Stimulated activated CD8-positive, alpha-beta memory T cell treated with anti-CD3 and anti-CD28 coated beads, Interleukin-2, amount 100 ng/mL, for 48 hours (primary cell): Measurements from ENCODE around the gene HOXA3.
A peak's percentile ranks its signal among the peaks of the same experiment; 100 is the strongest.

ENCODE experiments used
- DNase-seq, 2 donors: peaks; one replicate each; pipeline ENCODE4 v3.0.0-alpha.2; 2020; ENCODE audit warnings: low read depth in 2 of 2

Gene HOXA3

DNA sequence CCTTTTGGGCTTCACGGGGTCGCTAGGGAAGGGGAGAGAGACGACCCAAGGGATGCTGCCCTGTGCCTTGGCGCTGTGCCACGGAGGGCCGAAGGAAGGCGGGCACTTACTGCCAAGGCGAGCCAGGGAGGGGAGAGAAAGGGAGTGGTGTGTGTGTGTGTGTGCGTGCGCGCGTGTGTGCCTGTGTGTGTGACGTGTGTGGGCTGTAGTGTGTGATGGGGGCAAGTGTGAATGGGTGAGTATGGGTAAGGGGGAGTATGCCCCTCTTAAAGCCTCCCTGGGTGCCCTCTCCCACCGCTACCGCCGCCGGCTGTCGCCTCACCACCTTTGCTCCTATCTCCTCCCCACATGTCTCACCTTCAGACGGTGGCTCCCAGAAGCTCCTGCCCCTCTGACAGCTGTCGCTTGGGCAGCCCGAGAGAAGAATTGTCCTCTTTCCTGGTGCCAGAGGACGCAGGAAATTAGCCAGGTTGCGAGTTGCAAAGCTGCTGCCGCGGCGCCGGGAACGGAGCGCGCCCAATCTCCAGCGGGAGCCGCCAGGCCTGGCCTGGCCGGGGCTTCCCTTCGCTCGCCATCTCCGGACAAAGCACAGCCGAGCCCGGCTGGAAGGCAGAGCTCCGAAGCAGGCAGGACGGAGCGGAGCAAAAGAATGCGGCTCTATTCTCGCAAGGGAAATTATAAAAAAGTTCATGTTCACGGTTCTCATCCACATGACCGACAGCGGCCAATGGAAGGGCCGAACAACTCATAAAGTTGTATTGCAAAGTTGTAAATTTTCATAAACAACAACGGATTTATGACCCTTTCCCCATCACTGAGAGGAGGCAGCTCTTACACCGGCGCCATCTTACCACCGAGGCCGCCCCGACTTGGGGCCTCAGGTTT lies at the start of gene HOXA3:
TSS of gene HOXA3 (minus strand) at position 653 of the 885 bp plus-strand sequence. CDS start 41,943 bp downstream, outside the sequence.
- no peak for DNase-seq

DNA sequence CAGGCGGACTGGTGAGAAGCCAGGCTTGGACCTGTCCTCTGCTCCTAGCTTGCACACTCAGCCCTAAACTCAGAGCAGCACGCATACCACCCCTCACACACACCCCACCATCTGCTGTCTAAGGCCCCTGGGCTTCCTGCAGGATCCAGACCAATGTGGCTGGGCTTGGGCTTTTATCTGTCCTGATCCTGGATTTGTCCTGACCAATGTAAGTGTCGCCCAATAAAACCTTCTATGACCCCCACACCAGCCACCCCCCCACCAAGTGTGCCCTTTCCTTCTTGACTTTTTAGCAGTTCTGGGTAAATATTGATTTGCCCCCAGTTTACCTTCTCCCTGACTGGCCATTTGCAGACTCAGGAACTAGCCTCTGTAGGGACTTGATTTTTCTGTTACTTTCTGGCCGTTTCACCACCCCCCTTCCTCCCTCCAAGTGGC lies 49.2 kb upstream of the HOXA3 start:
- DNase-seq = no peak

DNA sequence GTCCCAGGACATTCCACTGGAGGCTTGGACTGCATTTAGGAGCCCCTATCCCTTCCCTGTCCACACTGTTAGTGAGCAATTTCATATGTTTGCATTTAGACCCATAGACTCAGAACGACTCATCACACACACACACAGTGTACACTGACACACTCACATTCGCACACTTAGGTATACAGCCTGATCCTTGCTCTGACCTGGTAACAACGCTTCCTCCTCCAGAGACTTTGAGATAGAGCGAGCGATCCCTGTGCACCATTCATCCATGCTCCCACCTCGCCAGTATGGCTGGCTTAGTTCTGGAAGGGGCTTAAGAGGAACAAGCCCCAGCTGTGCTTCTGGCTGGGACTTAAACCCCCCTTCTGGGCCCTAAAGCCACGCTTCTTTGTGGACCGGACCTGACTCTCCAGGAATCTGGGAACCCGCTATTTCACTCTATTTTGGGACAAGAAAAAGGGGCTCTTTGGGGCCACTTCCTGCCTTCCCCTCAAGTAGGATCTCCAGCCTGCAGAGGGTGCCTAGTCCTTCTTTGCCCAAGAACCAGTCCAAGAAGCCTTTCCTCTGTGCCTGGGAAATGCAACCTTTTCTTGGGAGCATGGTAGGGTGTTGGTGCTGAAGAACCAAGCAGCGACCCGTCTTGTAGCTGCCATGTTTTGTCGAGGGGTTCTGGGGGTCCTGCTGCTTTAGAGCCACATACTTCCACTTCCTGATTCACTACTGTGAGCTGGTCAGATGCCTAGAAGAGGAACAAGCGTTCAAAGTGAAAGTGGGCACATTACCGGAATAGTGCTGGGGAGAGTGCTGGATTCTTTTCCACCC lies 48.6 kb upstream of the HOXA3 start:
- DNase-seq = no peak

DNA sequence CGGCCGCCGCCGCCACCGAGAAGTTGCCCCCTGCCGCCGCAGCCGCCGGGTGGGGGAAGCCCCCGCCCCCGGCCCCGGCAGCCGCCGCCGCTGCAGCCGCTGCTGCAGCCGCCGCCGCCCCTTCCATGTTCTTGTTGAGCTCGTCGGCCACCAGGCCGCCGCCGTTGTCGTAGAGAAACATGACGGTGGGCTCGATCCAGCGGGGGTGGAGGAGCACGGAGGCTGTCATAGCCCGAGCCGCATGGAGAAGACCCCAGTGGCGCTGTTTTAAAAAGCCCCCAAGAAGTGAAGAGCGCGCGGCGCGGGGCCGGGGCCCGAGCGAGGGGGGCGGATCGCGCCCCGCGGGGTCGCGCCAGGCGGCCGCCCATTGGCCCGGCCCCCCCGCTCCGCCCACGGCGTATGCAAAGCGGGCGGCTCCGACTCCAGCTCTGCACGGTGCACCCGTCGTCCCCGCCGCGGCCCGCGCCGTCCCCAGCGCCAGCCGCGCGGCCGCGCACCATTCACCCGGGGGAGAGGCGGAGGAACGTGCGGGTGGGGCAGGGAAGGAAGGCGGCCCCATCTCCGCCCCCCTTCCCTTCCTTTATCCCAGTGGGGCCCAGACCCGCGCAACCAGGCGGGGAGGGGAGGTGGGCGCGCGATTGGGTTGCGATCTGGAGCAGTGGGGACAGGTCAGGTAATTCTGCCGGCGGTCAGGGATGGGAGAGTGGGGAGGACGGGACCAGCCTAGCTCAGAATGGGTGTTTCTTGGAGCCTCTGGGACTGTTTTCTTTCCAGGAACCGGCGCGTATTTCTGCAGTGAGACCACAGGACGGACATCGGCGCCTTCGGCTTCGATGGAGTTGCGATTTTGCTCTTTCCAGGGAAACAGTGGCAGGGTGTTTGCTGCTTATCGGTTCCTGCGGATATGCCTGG lies 47.7 kb upstream of the HOXA3 start, which contains the start of gene HOXA13:
TSS of gene HOXA13 (minus strand) at position 243 of the 912 bp plus-strand sequence. CDS start at position 229, 14 bp downstream.
- DNase-seq = no peak

DNA sequence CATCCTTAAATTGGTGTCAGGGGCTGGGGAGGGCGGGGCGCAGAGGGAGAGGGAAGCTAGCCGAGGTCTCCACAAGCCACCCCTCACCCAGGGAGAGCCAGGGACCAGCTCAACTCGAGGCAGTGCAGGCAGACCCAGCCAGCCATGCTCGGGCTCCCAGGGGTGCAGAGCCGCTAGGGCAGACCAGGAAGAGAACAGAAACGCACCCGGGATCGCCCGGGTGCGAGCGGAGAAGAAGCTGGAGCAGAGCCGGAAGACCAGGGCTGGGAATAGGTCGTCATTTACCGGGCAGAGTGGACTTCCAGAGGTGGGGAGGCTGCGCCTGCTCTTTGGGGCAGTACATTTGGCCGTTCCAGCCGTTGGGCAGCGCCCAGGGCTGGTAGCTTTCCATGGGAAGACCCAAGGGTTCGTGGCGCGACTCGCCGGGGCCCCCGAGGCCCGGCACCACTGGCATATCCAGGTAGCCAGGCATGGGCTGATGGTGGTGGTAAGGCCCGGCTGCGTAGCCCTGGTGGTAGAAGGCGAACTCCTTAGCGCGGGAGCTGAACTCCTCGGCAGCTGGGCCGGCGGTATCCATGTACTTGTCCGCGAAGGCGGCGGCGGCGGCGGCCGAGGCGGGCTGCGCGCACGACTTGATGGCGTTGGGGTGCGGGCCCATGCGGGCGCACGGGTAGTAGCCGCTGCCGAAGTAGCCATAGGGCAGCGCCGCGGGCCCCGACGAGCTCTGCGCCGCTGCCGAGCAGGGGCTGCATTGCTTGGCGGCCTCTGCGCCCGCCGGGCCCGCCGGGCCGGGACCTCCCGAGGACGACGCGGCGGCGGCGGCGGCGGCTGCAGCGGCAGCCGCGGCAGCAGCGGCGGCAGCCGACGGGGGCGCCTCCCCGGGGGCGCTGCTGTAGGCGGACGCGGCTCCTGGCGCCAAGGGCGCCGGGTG lies 46.8 kb upstream of the HOXA3 start:
- no peak for DNase-seq

DNA sequence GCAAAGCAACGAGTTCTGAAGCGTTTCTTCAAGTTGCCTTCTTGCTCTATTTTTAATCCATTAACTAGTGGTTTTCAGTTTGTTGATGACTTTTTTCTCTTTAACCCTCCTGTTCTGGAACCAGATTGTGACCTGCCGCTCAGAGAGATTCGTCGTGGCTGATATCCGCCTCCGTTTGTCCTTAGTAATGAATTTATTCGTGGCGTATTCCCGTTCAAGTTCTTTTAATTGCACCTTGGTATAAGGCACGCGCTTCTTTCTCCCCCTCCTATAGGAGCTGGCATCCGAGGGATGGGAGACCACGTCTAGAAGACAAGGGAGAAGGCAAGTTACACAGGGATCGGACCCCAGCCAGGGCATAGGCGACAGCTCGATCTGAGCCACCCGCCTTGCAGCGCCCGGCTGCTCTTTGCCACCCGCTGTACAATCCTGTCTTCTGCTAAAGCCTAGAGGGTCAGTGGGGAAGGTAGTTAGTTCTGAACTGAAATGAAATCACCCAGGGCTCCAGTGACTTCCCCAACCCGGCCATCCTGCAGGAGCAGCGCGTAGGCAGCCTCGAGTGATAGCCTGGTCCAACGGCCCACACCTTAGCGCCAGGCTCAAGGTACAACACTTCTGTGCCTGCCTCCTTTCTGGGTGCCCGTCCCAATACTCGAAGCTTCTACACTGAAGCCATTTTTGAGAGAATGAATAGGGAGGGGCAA lies 45.9 kb upstream of the HOXA3 start:
- DNase-seq = no peak

DNA sequence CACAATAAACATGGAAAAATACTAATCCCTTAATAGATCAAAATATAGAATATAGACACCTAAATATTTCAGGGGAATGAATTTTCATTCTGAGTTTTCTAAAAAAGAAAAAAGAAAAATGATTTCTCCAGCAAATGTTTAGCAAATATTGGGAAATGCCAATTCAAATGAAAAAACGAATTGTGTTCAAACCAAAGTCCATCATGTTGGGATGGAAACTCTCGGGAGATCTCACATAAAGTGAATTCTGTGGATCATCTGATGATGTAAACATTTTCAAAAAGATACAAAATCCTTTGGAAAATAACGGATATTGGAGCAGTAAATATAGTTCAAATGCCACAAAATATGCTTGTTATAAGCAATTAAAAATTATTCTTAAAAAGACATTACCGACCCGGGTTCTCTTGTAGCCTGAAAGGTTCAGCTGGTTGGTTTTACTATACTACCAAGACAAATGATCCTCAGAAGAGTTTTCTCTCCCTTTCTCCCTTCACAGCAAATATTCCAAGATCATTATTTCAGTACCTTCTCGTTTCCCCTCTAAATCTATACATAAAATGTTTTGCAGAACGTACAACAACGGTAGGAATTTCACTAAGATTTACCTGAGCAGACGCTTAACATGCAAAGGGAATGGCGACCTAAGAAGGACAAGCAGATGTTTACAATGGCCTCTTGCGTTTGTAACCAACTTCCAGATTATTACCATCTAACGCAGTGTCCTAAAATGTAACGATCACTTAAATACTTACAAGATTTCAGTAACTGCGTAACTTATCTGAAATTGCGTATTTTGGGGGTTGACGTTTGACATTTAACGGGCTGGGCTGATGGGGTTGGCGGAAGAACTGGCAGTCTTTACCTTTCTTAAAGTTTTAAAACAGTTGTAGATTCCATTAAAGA lies 45.0 kb upstream of the HOXA3 start:
- no peak for DNase-seq

DNA sequence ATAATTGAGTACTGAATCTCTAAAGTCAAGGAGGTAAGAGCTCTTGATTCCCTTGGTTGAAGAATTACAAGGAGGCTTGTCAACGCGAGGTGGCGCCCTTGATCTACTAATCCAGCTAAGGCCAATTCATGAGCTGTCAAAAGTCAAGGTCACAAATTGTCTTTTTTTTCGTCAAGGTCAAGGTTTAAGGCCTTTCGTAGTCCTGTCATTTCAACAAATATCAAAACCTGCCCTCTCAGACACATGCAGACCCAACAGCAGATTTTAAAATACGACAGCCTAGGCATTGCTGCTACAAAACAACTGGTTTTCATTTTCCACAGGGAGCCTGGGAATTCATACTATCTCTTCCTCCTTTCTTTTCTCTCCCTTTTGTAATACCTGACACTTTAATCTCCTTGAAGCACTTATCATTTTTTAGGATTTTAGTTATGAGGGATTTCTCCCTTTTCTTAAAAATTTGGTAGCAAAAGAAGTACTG lies 43.9 kb upstream of the HOXA3 start:
- DNase-seq = peak; percentile 68 to 78

DNA sequence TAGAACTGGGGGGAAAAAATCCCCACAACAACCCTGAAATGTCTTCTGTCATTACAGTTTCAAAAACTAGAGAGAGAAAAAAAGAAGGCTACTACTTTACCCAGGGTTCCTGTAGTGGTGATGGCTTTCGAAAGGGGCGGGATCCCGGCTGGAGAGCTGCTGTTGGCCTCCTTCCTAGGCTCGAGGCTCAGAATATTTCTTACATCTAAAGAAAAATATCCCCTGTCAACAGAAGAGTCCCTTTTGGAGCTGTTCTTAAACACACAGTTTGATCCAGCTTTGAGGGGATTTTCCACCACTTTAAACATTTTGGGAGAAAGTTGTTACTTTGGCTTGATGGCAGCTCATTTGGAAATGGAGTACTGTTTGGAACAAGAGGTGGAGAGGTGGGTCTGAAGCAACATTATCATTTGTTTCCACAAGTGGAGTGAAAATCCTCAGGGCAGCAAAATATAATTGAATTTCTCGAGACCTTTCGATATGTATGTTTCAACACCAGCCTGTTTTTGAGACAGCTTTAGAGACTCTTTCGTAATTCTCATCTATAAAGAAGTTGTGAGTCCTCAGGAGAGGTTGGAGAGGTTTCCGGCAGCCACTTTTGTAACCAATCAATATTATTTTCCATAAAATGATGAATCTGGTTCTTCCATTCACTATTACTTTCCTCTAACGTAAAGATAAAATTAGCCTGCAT lies 42.5 kb upstream of the HOXA3 start:
- DNase-seq = no peak

DNA sequence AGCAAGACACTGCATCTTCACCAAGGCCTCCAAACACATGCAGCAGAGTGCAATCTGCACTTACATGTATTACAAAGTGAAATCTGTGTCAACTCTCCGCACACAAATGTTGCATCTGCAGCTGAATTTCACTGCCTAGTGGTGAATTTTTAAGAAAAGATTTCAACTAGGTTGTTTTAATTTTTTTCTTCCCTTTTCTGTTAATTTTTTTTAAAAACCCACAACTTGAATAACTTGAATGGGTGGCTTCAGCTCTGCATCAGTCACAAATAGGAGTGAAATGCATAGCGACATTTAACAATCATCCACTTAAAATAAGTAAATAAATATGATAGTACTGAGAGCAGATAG lies 41.6 kb upstream of the HOXA3 start:
- no peak for DNase-seq

DNA sequence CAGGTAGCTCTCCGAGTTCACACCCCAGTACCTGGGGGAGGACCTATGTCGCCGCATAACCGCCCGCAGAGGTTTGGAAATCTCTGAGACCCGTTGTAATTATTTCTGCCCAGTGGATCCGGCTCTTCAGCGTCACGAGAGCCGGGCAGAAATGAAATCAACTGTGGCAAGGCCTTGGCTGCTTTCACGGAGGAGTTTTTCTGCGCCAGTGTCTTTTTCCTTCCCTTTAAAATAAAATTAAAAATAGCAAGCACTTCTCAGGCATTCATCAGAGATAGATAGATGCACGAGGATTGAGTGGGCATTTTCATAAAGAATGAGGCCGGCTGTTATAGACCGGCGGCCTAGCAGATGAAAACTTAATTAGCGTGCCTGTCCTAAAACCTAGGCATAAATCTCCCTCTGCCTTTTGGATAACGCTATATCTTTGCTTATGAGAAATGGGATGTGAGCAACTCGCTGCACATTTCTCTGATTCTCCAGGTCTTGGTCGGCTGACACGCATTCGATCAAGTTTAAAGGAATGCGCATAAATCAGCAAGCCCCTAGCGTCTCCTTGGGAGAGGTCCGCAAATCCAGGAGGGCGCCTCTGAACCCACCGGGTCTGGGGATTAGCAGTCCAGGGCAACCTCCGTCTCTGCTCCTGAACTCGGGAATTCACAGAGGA lies 41.1 kb upstream of the HOXA3 start:
- DNase-seq = no peak

DNA sequence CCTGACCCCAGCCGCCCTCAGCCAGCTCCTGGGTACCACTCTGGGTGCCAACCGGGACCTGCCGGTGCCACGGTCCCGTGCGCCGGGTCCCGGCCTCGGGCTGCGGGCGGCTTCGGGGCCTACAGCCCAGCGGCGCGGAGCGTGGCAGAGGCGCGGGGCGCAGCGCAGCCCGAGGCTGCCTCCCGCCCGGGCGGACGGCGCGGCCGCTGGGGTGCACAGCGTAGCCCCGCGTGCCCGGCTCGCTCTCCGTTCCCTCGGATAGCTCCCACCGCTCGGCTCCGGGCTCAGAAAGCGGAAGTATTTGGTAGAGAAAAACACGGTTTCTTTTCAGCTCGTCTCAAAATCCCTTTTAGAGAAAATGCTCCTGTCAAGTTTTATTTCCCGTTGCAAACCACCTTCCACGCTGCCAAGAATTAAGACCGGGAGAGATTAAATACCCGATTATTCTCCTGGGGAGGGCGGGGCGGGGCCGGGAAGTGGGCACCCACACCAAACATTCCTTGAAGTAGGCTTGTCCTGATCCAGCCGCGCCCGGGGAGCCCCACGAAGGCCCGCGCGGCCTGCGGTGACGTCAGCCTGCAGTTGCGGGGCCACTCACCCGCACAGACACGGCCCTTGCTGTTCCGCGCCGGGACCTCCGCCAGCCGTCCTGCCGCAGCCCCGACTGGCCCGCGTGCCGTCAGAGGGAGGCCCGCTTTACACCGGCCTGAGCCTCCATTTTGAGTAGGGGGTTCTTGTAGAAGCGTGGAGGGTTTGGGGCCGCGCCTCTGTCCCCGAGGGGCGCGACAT lies 40.4 kb upstream of the HOXA3 start:
- DNase-seq = no peak

DNA sequence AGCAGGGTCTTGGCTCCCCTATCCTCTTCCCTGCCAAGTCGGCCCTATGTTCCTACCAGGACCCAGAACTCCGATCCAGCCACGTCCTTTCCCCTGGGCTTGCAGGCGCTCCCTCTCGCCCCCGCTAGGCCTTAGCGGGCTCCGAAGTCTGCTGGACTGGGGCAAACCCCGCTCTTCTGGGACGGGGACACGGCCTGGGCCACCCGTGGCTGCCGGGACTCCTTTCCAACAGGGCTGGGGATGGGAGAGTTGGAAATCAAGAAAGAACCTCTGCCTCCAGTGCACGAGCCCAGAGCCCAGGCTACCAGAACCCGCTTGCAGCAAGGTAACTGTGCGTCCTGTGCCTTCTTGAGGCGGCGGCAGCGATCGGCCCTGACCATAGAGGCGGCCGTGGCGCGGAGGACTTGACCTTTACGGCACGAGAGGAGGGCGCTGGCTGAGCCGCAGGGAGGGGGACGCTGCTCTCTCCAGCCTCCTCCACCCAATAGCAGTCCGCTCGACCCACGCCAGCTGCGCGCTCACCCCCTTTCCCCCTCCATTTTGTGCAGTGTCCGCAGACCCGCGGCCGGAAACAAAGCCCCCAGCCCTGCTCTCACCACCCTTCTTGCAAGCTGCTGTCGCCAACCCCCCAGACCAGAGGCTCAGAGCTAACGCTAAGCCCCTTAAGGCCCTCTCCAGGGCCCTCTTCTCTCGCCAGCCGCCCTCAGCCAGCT lies 39.6 kb upstream of the HOXA3 start:
- DNase-seq = no peak

DNA sequence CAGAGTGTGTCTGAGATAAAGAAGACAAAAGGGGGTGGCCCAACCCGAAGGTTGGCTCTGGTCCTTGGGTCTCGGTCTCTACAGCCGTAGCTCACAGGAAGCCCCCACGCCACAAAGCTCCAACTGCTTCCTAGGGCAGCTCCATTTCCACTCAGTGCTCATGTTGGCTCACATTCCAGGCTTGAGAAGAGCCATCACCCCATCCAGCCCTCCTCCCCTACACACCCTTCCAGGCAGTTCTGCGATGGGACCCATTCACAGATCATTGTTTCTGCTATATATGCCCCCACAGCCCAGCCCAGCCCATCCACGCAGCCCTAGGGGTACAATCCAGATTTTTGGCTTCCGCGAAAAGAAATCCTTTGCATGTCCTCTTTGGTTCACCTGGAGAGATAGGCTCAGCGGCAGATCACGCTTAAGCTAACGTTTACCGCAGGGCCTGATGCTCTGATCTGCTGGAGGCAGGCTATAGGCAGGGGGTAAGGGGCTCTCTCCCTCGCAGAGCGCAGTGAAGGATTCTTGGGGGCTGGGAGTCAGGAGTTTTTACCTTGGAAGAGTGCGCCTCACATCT lies 38.9 kb upstream of the HOXA3 start:
- DNase-seq = no peak

DNA sequence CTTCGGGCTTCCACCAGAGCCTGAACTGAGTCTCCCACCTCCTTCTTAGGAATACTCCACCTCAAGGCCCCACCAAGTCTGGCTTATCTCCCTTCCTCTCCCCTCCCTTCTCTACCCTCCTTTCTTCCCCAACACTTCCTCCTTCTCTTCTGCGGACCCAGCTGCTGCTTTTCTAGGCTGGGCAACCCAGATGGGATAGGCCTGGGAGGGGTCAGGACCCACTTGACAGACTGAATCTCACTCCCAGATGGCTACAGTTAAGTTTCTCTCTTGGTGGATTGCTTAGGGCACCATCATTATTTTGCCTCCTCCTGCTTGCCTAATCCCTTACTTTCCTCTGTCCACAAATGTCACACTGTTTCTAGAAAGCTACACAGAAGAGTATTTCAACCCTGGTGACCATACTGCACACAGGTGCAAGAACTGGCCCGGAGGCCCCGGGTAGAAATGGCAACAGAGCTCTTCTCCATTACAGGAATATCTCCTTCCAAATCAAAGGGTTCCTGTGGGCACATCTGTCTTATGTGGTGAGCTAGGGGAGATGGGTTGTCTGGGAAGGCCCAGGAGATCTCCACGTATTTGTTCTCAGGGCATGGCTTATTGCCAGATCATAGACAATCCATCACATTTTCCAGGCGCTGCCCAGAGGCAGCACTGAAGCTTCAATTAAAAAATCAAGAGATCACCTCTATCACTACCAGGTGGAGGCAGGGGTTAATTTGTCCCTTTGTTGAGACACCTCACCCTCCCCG lies 37.8 kb upstream of the HOXA3 start:
- no peak for DNase-seq
